GM12891 (cell line): ENCODE results near the gene OR5T1. TPM values are rescaled to one million over a fixed set of nuclear protein-coding genes. Genes with fewer than 3 reads are reported as not detected.

Experiments used
- DNase-seq: peaks from one replicate; pipeline ENCODE4 v3.0.0; 2011; ENCODE audit warnings: low spot score; ENCODE audit not compliant: insufficient read length
- FAIRE-seq: peaks from 2 replicates; lab custom pipeline; 2011; peaks lifted over from hg19 to GRCh38; lab: Jason Lieb, UNC
- PAX5 ChIP-seq: IDR thresholded peaks from 2 replicates; pipeline ENCODE4 v1.6.1; 2011; ENCODE audit warnings: low read length, moderate library complexity, mild to moderate bottlenecking; ENCODE audit not compliant: insufficient read depth, severe bottlenecking
- POLR2A ChIP-seq: IDR thresholded peaks from 2 replicates; pipeline ENCODE4 v1.6.1; 2011; ENCODE audit warnings: low read depth, low read length, control low read depth
- POLR2AphosphoS5 ChIP-seq: IDR thresholded peaks from 2 replicates; pipeline ENCODE4 v1.6.1; 2011; ENCODE audit warnings: low read depth, low read length, control low read depth
- POU2F2 ChIP-seq: IDR thresholded peaks from 2 replicates; pipeline ENCODE4 v1.6.1; 2011; ENCODE audit warnings: low read depth, mild to moderate bottlenecking, control low read depth, low read length, moderate library complexity
- SPI1 ChIP-seq: IDR thresholded peaks from 2 replicates; pipeline ENCODE4 v1.6.1; 2011; ENCODE audit warnings: low read depth, low read length, control low read depth
- TAF1 ChIP-seq: IDR thresholded peaks from 2 replicates; pipeline ENCODE4 v1.6.1; 2011; ENCODE audit warnings: low read depth, low read length, control low read depth
- polyA plus RNA-seq: library from polyadenylated mRNA; unstranded; fragments of >200 nt; gene quantifications from one replicate; pipeline ENCODE4 v1.2.1, GENCODE V29; 2012; ENCODE audit warnings: low read depth, missing spikeins, inconsistent platforms; ENCODE audit not compliant: missing spikeins

OR5T1 gene
- polyA plus RNA-seq, result not detected

GRCh38 chr11:56273854-56274253, at the start of gene OR5T1:
Gene OR5T1, plus strand, starts transcription at chr11:56274154. Its CDS starts 1,485 bp downstream, at chr11:56275639.
- DNase-seq, result no peak
- TF ChIP-seq POLR2AphosphoS5 (no peak), POU2F2 (no peak), TAF1 (no peak), SPI1 (no peak), PAX5 (no peak), POLR2A (no peak)
- no peak for FAIRE-seq

- no peak for TF ChIP-seq POU2F2
- no peak for TF ChIP-seq SPI1
- no peak for TF ChIP-seq TAF1
- TF ChIP-seq POLR2AphosphoS5, result no peak
- no peak for TF ChIP-seq POLR2A
- FAIRE-seq (no peak), DNase-seq (no peak)
Observed at GRCh38 chr11:56234155-56234554, 39.8 kb upstream of the OR5T1 start, which contains the start of gene OR5T2. Gene OR5T2, minus strand, starts transcription at chr11:56234255. Its CDS starts 1,193 bp downstream, at chr11:56233062.

GRCh38 chr11:56251954-56252353, 22.0 kb upstream of the OR5T1 start, which contains the start of gene OR5T3:
Gene OR5T3, plus strand, starts transcription at chr11:56252254. Its CDS starts 0 bp downstream, at chr11:56252254.
- DNase-seq (no peak), FAIRE-seq (no peak)
- no peak for TF ChIP-seq POLR2AphosphoS5

- DNase-seq (no peak), FAIRE-seq (no peak)
- TF ChIP-seq TAF1 (no peak), SPI1 (no peak), PAX5 (no peak), POLR2A (no peak), POLR2AphosphoS5 (no peak), POU2F2 (no peak)
Observed at GRCh38 chr11:56271092-56271491, 2.9 kb upstream of the OR5T1 start.

GRCh38 chr11:56292154-56292553, 18.2 kb downstream of the OR5T1 start, which contains the start of gene OR8H1:
Gene OR8H1, minus strand, starts transcription at chr11:56292254. Its CDS starts 1,192 bp downstream, at chr11:56291062.
- FAIRE-seq (no peak), DNase-seq (no peak)
- TF ChIP-seq POLR2AphosphoS5, result no peak
- no peak for TF ChIP-seq POU2F2
- TF ChIP-seq POLR2A, result no peak
- no peak for TF ChIP-seq SPI1
- no peak for TF ChIP-seq TAF1
- no peak for TF ChIP-seq PAX5

- DNase-seq, result no peak
- FAIRE-seq, result no peak
- no peak for TF ChIP-seq PAX5
- TF ChIP-seq POLR2A, result no peak
- no peak for TF ChIP-seq TAF1
- no peak for TF ChIP-seq SPI1
- no peak for TF ChIP-seq POU2F2
- no peak for TF ChIP-seq POLR2AphosphoS5
Observed at GRCh38 chr11:56296898-56297297, 22.9 kb downstream of the OR5T1 start.

- no peak for FAIRE-seq
- DNase-seq, result no peak
- no peak for TF ChIP-seq SPI1
- no peak for TF ChIP-seq POLR2AphosphoS5
- TF ChIP-seq PAX5, result no peak
- TF ChIP-seq TAF1, result no peak
- TF ChIP-seq POLR2A, result no peak
- TF ChIP-seq POU2F2, result no peak
Observed at GRCh38 chr11:56307836-56308235, 33.9 kb downstream of the OR5T1 start.

DNA sequence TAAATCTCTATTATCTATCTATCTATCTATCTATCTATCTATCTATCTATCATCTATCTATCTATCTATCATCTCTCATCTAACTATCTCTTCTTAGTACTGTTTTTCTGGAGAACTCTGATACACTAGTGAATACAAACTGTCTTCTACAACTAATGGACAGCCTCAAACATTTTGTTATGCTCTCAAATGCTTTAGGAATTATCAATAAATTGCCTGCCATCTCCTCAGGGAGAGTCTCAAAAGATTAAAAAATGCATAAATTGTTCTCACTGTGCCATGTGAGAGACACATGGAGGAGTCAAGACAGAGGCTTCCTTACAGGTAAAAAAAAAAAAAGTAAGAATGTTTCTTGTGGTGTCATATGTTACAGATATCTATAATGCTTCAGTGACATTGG, 40.9 kb downstream of the OR5T1 start, which contains the start of gene OR8K3:
TSS of gene OR8K3 (plus strand) at position 301 of the 400 bp plus-strand sequence. CDS start 3,163 bp downstream, outside the sequence.
- TF ChIP-seq POLR2A, result no peak
- TF ChIP-seq PAX5, result no peak
- TF ChIP-seq POLR2AphosphoS5, result no peak
- no peak for TF ChIP-seq TAF1
- TF ChIP-seq SPI1, result no peak
- no peak for TF ChIP-seq POU2F2
- DNase-seq (no peak), FAIRE-seq (no peak)
